Measurements from ENCODE around the gene SERPINA6. TPM values are rescaled to one million over a fixed set of nuclear protein-coding genes. Genes with fewer than 3 reads are reported as not detected.

Gene SERPINA6, protein sequence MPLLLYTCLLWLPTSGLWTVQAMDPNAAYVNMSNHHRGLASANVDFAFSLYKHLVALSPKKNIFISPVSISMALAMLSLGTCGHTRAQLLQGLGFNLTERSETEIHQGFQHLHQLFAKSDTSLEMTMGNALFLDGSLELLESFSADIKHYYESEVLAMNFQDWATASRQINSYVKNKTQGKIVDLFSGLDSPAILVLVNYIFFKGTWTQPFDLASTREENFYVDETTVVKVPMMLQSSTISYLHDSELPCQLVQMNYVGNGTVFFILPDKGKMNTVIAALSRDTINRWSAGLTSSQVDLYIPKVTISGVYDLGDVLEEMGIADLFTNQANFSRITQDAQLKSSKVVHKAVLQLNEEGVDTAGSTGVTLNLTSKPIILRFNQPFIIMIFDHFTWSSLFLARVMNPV
- total RNA-seq (2022; extraction: Qiagen RNA extraction; ENCODE audit: low read depth), result 0.80 to 1.0 TPM (median 0.93 TPM) in 5 replicates

DNA sequence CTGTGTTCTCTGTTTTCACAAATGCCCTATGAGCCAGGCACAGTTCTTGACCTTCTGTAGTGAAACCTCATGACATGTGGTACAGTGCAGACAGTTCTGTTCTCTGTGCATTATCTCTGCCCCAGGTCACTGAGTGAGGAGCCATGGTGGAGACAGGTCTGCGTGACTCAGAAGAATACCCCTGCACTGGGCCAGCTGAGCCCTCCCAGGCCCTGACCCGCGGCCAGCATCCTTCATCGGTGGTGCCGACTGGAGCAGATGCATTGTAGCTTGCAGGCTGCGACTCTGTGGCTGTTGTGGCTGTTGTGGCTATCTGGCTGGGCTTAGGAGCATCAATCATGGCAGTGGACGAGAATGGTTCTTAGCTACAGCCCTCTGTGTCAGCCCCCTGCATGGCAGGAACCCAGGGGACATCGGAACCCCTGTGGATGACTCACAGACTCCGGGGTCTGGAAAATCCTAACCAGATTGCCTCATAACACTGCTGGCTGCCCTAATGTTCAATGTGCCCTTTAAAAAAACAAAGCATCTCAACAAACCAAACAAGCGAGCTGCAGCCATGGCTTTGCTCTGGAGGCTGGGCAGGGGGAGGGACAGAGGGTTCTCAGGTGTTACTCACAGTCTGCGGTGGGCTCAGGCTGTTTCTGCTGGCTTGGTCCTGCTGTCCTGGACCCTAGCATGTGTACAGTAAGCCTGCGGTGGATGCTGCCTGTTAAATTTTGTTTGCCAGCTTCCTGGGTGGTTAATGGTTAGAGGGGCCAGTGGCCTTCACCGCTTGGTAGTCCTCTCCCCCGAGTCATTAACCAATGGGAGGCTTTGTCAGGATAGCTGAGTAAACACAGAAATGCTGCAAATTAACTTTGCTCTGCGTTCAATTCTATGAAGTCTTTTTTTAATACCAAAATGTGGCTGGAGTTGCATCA lies at the start of gene SERPINA6:
Gene SERPINA6 (minus strand): TSS at position 689 of the 923 bp plus-strand sequence. CDS start 8,688 bp downstream, outside the sequence.

DNA sequence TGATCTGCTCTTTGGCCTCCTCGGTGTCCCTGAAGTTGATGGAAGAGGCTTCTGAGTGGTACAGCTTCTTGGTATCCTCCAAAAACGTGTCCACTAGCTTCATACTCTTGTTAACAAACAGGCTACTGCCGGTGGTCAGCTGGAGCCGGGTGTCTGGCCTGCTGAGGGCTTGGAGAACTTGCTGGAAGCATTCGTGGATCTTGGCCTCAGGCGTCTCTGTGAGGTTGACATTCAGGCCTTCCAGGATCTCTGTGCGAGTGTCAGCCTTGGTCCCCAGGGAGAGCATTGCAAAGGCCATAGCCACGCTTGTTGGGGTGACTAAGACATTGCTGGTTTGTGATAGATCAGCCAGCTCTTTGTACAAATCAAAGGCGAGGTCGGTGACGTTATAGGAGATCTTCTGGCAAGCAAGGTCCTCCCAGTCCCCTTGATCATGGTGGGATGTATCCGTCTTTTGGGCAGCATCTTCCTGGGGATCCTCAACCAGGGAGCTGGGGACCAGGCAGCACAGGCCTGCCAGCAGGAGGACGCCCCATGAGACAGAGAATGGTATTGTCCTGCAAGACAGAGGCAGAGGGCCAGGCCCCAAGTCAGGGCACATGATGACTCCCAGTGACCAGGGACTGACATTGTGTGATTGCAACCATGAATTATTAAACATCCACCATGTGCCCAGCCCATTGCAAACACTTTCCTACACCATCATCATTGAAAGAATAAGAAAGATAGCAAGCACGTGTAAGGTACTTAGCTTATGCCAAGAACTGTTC lies 43.2 kb upstream of the SERPINA6 start, which contains the start of gene SERPINA2:
Gene SERPINA2 (minus strand): TSS at position 553 of the 770 bp plus-strand sequence.

DNA sequence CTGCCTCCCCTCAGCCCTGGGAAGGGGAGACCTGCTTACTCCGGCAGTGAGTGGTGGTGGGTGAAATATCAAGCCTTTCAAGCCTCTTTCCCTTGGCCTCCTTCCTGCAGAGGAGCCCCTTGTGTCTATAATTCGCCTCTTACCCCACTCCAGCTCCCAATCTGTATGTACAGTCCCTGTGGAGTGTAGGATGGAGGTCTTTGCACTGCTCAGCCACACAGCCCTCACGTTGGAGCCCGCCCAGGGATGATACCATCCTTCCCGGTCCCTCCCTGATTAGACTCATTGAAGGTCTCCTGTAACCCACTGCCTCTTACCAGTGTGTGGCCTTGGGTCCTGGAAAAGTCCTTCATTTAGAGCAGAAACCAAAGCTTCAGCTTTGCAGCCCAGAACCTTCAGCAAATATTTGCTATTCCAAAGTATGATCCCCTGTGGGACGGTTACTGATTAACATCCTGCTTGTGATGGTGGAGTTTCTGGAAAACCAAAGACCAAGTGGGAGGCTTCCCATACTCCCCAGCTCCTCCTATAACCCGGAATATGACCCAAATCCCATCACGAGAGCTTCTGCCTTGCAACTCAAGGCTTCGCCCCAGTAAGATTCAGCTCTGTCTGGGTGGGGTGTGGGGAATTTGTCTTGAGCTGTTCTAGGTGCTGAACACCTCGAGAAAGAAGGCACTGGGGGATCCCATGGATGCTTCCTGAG lies 30.1 kb downstream of the SERPINA6 start, which contains the start of gene SERPINA10:
Gene SERPINA10 (minus strand): TSS at position 397 of the 706 bp plus-strand sequence. CDS start 2,675 bp downstream, outside the sequence.

Other genes with a start within 250 kb of the SERPINA6 start
- gene DDX24, start 242.1 kb downstream of the SERPINA6 start, total RNA-seq (2022; extraction: Qiagen RNA extraction; ENCODE audit: low read depth), result 173 to 199 TPM (median 182 TPM) in 5 replicates
- gene IFI27L1, start 242.0 kb downstream of the SERPINA6 start, total RNA-seq (2022; extraction: Qiagen RNA extraction; ENCODE audit: low read depth), result 16.1 to 19.6 TPM (median 18.6 TPM) in 5 replicates
- gene IFI27, start 212.6 kb downstream of the SERPINA6 start, total RNA-seq (2022; extraction: Qiagen RNA extraction; ENCODE audit: low read depth), result 0.70 to 1.6 TPM (median 1.2 TPM) in 5 replicates
- 46.1 to 56.7 TPM (median 53.0 TPM) in 5 replicates for gene IFI27L2, start 193.7 kb downstream of the SERPINA6 start, total RNA-seq (2022; extraction: Qiagen RNA extraction; ENCODE audit: low read depth)
- 0.06 to 0.58 TPM (median 0.37 TPM) in 5 replicates for gene PPP4R4, start 149.0 kb downstream of the SERPINA6 start, total RNA-seq (2022; extraction: Qiagen RNA extraction; ENCODE audit: low read depth)
- gene SERPINA10, start 30.1 kb downstream of the SERPINA6 start, total RNA-seq (2022; extraction: Qiagen RNA extraction; ENCODE audit: low read depth), result not detected in 5 replicates
- not detected in 5 replicates for gene SERPINA2, start 43.4 kb upstream of the SERPINA6 start, total RNA-seq (2022; extraction: Qiagen RNA extraction; ENCODE audit: low read depth)
- 0.72 to 1.2 TPM (median 0.83 TPM) in 5 replicates for gene SERPINA1, start 65.3 kb upstream of the SERPINA6 start, total RNA-seq (2022; extraction: Qiagen RNA extraction; ENCODE audit: low read depth)
- gene SERPINA11, start 129.5 kb upstream of the SERPINA6 start, total RNA-seq (2022; extraction: Qiagen RNA extraction; ENCODE audit: low read depth), result not detected in 5 replicates
- gene SERPINA9, start 152.9 kb upstream of the SERPINA6 start, total RNA-seq (2022; extraction: Qiagen RNA extraction; ENCODE audit: low read depth), result not detected in 5 replicates
- not detected in 5 replicates for gene SERPINA12, start 186.1 kb upstream of the SERPINA6 start, total RNA-seq (2022; extraction: Qiagen RNA extraction; ENCODE audit: low read depth)
- not detected in 5 replicates for gene SERPINA4, start 238.1 kb upstream of the SERPINA6 start, total RNA-seq (2022; extraction: Qiagen RNA extraction; ENCODE audit: low read depth)